Fibroblast of pulmonary artery (primary cell): ENCODE data around the gene KLHL10.

Experiments used
- DNase-seq: peaks from one replicate; pipeline ENCODE4 v3.0.0-alpha.2; 2010; ENCODE audit warnings: low read depth
- H3K4me3 ChIP-seq: replicated peaks from 2 replicates; pipeline ENCODE4 v1.5.1; 2011; ENCODE audit warnings: low read depth, mild to moderate bottlenecking, control low read depth, low read length, moderate library complexity
- TF ChIP-seq, protein P1 (sequence below): IDR thresholded peaks from 2 replicates; pipeline ENCODE4 v1.5.1; 2011; ENCODE audit warnings: mild to moderate bottlenecking, control low read depth, low read length, inconsistent platforms; ENCODE audit errors: missing control alignments

Gene KLHL10

DNA sequence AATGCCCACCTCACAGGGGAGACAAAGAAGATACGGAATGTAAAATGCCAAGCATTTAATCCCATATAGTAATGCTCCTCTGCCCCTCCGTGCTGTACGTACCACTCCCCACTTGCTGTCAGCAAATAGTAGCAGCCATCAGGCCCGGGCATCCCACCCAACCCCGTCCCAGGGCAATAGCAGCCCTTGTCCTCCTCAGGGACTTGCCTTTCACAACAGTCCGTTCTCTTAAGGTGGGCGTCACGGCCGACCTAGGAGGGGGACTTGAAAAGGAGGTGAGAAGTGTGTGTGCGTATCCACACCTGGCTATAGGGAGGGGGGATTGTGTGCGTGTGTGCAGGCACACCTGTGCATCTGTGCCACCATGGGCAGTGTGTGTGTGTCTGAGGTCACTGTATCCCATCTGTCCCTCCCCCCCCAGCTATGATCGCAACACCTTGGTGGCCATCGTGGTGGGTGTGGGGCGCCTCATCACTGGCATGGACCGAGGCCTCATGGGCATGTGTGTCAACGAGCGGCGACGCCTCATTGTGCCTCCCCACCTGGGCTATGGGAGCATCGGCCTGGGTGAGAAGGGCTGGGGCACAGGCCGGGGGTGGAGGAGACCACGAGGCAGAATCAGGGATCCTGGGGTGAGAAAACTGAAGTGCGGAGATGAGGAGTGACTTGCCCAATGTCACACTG lies 20.8 kb upstream of the KLHL10 start:
- H3K4me3 ChIP-seq: no peak overlapping the region
- no peak for DNase-seq
- TF ChIP-seq, protein P1, sequence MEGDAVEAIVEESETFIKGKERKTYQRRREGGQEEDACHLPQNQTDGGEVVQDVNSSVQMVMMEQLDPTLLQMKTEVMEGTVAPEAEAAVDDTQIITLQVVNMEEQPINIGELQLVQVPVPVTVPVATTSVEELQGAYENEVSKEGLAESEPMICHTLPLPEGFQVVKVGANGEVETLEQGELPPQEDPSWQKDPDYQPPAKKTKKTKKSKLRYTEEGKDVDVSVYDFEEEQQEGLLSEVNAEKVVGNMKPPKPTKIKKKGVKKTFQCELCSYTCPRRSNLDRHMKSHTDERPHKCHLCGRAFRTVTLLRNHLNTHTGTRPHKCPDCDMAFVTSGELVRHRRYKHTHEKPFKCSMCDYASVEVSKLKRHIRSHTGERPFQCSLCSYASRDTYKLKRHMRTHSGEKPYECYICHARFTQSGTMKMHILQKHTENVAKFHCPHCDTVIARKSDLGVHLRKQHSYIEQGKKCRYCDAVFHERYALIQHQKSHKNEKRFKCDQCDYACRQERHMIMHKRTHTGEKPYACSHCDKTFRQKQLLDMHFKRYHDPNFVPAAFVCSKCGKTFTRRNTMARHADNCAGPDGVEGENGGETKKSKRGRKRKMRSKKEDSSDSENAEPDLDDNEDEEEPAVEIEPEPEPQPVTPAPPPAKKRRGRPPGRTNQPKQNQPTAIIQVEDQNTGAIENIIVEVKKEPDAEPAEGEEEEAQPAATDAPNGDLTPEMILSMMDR: no peak

DNA sequence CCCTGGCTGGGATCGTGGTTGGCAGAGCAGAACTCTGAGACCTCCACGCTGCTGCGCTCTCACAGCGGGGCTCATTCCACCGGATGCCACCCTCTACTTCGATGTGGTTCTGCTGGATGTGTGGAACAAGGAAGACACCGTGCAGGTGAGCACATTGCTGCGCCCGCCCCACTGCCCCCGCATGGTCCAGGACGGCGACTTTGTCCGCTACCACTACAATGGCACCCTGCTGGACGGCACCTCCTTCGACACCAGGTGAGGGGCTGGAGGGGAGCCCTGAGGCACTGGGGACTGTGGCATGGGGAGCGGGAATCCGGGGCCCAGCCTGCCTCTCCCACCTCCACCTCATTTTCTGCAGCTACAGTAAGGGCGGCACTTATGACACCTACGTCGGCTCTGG lies 19.6 kb upstream of the KLHL10 start:
- DNase-seq: no peak
- TF ChIP-seq, protein P1: no peak
- no peak overlapping the region for H3K4me3 ChIP-seq

DNA sequence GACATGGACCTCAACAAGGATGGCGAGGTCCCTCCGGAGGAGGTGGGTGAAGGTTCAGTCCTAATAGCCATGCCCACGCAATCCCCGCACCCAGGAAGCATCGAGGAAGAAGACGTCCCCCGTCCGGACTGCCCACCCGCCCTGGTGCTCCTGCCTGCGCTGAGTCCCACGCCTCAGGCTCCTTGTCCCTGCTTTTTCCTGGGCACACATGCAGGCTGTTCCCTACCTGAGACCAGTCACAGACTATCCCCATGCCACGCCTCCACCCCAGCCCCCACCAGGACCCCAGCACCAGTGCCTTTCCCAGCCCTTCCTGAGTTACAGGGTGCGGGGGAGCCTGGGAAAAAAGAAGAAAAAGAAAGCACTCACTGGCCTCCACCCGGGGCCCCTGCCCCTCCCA lies 15.8 kb upstream of the KLHL10 start:
- TF ChIP-seq, protein P1: no peak
- H3K4me3 ChIP-seq: no peak overlapping the region
- no peak for DNase-seq

DNA sequence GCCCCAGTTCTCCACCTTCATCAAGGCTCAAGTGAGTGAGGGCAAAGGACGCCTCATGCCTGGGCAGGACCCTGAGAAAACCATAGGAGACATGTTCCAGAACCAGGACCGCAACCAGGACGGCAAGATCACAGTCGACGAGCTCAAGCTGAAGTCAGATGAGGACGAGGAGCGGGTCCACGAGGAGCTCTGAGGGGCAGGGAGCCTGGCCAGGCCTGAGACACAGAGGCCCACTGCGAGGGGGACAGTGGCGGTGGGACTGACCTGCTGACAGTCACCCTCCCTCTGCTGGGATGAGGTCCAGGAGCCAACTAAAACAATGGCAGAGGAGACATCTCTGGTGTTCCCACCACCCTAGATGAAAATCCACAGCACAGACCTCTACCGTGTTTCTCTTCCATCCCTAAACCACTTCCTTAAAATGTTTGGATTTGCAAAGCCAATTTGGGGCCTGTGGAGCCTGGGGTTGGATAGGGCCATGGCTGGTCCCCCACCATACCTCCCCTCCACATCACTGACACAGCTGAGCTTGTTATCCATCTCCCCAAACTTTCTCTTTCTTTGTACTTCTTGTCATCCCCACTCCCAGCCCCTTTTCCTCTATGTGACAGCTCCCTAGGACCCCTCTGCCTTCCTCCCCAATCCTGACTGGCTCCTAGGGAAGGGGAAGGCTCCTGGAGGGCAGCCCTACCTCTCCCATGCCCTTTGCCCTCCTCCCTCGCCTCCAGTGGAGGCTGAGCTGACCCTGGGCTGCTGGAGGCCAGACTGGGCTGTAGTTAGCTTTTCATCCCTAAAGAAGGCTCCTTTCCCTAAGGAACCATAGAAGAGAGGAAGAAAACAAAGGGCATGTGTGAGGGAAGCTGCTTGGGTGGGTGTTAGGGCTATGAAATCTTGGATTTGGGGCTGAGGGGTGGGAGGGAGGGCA lies 15.1 kb upstream of the KLHL10 start:
- no peak overlapping the region for H3K4me3 ChIP-seq
- TF ChIP-seq, protein P1: no peak
- no peak for DNase-seq

DNA sequence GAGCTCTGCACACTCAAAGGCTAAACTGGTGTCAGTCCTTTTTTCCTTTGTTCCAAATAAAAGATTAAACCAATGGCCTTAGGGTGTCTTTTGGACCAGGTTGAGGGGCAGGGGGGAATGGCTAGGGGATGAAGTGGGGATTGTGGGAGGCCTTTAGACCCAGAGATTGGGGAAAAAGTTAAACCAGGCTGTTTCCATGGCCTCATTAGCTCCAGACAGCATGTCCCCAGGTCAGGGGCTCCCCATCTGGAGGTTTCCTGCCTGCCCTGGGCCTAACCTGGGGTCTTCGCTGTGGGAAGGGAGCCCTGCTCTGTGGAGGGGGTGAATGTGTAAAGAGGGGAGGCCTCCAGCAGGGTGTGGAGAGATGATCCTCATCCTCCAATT lies 14.5 kb upstream of the KLHL10 start:
- no peak for DNase-seq
- no peak overlapping the region for H3K4me3 ChIP-seq
- TF ChIP-seq, protein P1: no peak

DNA sequence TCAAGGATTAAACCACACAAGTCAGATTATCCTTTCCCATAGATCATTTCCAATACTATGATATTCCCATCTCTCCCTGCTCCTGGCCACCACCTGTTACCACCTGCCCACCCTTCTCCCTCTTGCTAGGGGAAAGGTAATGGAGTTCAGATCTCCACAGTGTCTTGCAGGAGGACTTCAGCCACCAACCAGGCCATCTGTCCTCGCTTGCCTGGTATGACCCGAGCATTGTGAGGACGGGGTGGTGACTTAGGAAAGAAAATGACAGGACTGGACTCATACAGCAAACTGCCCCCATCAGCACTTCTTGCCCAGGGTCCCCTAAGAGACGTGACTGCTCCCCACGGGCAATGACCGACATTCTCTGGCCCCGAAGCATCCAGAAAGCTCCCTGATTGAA lies 14.0 kb upstream of the KLHL10 start:
- no peak overlapping the region for H3K4me3 ChIP-seq
- DNase-seq: no peak

More for the DNA sequence above, 14.0 kb upstream of the KLHL10 start:
- TF ChIP-seq, protein P1: no peak
